Thyroid gland (tissue), 4 donors: Measurements from ENCODE around the gene NEU3. TPM values are rescaled to one million over a fixed set of nuclear protein-coding genes. Genes with fewer than 3 reads are reported as not detected.

Source experiments
- DNase-seq, 2 donors: peaks; one replicate each; pipeline ENCODE4 v3.0.0-alpha.2; 2019
- H3K27ac ChIP-seq, 3 donors: fragments of 200-600 bp; sonication (generic); 1 replicate in 2 of 3; 2 replicates in 1 of 3; pipeline ENCODE4 v1.5.1; 2016 to 2019; ENCODE audit warnings: mild to moderate bottlenecking in 1 of 3, moderate library complexity in 1 of 3
- H3K27me3 ChIP-seq: fragments of 200-600 bp; sonication (generic); one replicate; pipeline ENCODE4 v1.5.1; 2019
- H3K36me3 ChIP-seq, 2 donors: fragments of 200-600 bp; sonication (generic); one replicate each; pipeline ENCODE4 v1.5.1; 2016 to 2019
- H3K4me1 ChIP-seq, 2 donors: fragments of 200-600 bp; sonication (generic); one replicate each; pipeline ENCODE4 v1.5.1; 2017 to 2019
- H3K4me3 ChIP-seq, 3 donors: fragments of 200-600 bp; sonication (generic); replicated peaks in 1 of 3; 1 replicate in 2 of 3; 2 replicates in 1 of 3; pipeline ENCODE4 v1.5.1; 2016; ENCODE audit warnings: mild to moderate bottlenecking in 1 of 3
- H3K9me3 ChIP-seq: fragments of 200-600 bp; sonication (generic); one replicate; pipeline ENCODE4 v1.5.1; 2017
- POLR2A ChIP-seq, 2 donors: fragments of 450-650 bp; IDR thresholded peaks; one replicate each; pipeline ENCODE4 v1.6.1; 2017; ENCODE audit warnings: antibody characterized with exemption in 2 of 2, mild to moderate bottlenecking in 2 of 2, moderate library complexity in 1 of 2
- WGBS, 2 donors: methylation state at CpG; one replicate each; pipeline ENCODE4 v1.1.5; 2017; 5-methylcytosine and 5-hydroxymethylcytosine counted together
- intact Hi-C: fragments of 100-400 bp; cut with DNase I; formaldehyde crosslinking; loops from one replicate; pipeline ENCODE4 v1.15.1; 2023
- total RNA-seq, 4 donors: library from RNA; depleted of rRNA; stranded (reverse); fragments of >200 nt; gene quantifications; one replicate each; pipeline ENCODE4 v1.2.3, GENCODE V29; 2016
- TF ChIP-seq, protein P1 (sequence below), 6 experiments: fragments of 200-600 bp in 3 of 6; fragments of 450-650 bp in 3 of 6; sonication (generic) in 3 of 6; IDR thresholded peaks; one replicate each; pipeline ENCODE4 v1.5.1; 2016 to 2019; ENCODE audit warnings: antibody characterized with exemption in 6 of 6, mild to moderate bottlenecking in 2 of 6, inconsistent platforms in 1 of 6, moderate library complexity in 1 of 6

Gene NEU3, protein sequence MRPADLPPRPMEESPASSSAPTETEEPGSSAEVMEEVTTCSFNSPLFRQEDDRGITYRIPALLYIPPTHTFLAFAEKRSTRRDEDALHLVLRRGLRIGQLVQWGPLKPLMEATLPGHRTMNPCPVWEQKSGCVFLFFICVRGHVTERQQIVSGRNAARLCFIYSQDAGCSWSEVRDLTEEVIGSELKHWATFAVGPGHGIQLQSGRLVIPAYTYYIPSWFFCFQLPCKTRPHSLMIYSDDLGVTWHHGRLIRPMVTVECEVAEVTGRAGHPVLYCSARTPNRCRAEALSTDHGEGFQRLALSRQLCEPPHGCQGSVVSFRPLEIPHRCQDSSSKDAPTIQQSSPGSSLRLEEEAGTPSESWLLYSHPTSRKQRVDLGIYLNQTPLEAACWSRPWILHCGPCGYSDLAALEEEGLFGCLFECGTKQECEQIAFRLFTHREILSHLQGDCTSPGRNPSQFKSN
- total RNA-seq, result 10 to 100 TPM in 2 of 4 donors, 1 to 10 TPM in 2; 8.1 to 13.0 (median 9.2) TPM

DNA sequence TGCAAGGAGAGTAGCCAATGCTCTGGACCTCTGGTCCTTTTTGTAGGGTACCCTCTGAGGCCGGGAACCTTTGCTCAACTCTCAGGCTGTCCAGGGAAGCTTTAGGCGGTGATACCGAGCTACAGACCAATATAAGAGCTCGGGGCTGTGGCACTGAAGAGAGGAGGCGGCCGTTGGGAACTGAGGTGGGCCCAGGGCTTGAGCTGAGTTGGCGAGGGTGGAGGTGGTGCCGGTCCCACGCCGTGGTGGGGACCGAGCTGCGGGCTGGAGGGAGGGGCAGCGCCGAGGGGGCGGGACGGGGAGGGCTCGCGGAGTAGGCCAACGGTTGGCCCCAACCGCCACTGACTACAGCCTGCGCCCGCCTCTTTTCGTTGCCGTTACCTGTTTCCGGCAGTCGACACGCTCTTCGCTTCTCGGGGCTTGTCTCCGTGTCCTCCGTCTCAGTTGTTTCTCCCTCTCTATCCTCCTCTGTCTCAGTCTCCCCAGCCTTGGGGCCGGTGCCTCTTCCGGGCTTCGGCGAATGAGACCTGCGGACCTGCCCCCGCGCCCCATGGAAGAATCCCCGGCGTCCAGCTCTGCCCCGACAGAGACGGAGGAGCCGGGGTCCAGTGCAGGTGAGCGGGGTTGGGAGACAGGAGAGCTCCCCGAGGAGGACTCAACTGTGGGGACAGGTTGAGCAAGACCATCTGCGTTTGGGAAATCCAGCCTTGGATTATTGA lies at the start of gene NEU3:
Gene NEU3, plus strand, starts transcription at position 393 of the 719 bp plus-strand sequence. Its CDS starts 128 bp downstream, at position 521.
- no peaks in the 10 kb centered on the region for H3K36me3 ChIP-seq
- WGBS, 2 donors, result 0 to 1% methylated on average over 35 to 41 of the region's 46 CpGs
- peak within 1 kb of the TSS; percentile 64 to 91 (median 83) for H3K4me3 ChIP-seq
- peak within 1 kb of the TSS; percentile 5 to 66 (median 61) for H3K27ac ChIP-seq
- H3K27me3 ChIP-seq, result no peaks in the 10 kb centered on the region
- H3K9me3 ChIP-seq, result no peaks in the 10 kb centered on the region
- TF ChIP-seq, protein P1, sequence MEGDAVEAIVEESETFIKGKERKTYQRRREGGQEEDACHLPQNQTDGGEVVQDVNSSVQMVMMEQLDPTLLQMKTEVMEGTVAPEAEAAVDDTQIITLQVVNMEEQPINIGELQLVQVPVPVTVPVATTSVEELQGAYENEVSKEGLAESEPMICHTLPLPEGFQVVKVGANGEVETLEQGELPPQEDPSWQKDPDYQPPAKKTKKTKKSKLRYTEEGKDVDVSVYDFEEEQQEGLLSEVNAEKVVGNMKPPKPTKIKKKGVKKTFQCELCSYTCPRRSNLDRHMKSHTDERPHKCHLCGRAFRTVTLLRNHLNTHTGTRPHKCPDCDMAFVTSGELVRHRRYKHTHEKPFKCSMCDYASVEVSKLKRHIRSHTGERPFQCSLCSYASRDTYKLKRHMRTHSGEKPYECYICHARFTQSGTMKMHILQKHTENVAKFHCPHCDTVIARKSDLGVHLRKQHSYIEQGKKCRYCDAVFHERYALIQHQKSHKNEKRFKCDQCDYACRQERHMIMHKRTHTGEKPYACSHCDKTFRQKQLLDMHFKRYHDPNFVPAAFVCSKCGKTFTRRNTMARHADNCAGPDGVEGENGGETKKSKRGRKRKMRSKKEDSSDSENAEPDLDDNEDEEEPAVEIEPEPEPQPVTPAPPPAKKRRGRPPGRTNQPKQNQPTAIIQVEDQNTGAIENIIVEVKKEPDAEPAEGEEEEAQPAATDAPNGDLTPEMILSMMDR (IDR thresholded peaks at IDR 0.05), result no peak
- TF ChIP-seq POLR2A (IDR thresholded peaks at IDR 0.05), result peak in 1 of 2 donors; percentile 64
- peak; percentile 84 for DNase-seq
- H3K4me1 ChIP-seq, result peaks cover 0 to 9% of the 10 kb centered on the region in 2 donors
- intact Hi-C loops, result no loop called here

DNA sequence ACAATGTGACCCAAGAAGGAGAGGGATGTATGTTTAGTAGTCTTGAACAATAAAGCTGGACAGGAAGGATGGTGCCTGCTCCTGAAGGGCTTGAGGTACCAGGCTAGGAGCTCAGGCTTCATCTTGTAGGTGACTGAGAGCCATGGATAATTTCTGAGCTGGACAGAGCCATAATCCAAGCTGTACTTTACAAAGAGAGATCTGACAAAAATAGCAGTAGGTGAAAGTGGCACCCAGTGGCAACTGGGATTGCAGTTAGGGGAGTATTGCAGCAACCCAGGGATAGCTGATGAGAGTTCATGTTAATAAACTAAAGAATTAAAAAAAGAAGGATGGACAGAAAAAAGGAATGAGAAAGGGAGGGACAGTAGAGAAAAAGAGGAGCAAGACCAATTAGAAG lies 47.2 kb upstream of the NEU3 start:
- no peak overlapping the region for H3K27ac ChIP-seq
- TF ChIP-seq, protein P1 (IDR thresholded peaks at IDR 0.05), result no peak
- no peak for TF ChIP-seq POLR2A (IDR thresholded peaks at IDR 0.05)
- DNase-seq, result no peak
- no peaks in the 10 kb centered on the region for H3K4me1 ChIP-seq
- no peaks in the 10 kb centered on the region for H3K27me3 ChIP-seq
- H3K9me3 ChIP-seq, result no peaks in the 10 kb centered on the region
- peaks cover 0 to 4% of the 10 kb centered on the region in 2 donors for H3K36me3 ChIP-seq
- H3K4me3 ChIP-seq, result no peak overlapping the region
- intact Hi-C loops, result no loop called here

DNA sequence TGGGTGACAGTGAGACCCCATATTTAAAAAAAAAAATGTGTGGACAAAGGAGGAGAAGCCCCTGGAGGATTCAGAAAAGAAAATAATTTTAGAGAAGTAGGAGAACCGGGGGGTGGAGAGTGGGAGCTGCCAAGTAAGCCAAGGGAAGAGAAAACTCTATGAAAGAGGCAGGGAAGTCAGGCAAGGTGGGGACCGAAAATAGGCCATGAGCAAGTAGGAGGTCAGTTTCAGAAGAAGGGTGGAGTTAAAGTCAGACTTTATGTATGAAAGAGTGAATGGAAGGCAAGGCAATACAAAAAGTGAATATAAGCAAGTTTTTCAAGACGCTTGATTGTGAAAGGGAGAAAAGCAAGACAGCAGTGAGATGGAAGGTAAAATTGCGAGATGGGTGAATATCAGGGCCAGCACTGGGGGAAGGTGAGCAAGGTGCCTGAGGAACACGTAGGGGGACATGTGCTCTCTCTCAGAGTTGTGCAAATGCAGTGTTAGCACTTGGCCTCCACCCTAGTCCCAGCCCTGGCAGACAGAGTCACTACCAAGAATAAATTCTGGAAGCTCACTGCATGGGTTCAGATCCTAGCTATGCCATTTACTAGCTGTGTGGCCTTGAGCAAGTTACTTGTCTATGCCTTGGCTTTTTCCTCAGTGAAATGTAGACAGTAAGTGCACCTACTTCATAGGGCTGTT lies 46.5 kb upstream of the NEU3 start:
- TF ChIP-seq, protein P1 (IDR thresholded peaks at IDR 0.05), result no peak
- no peak for TF ChIP-seq POLR2A (IDR thresholded peaks at IDR 0.05)
- Histone ChIP-seq H3K27ac (no peak overlapping the region), H3K4me3 (no peak overlapping the region), H3K36me3 (no peaks in the 10 kb centered on the region), H3K4me1 (no peaks in the 10 kb centered on the region), H3K9me3 (no peaks in the 10 kb centered on the region), H3K27me3 (no peaks in the 10 kb centered on the region)
- intact Hi-C loops, result no loop called here
- WGBS, 2 donors, result 88 to 90% methylated on average over 5 of the region's 5 CpGs
- no peak for DNase-seq

DNA sequence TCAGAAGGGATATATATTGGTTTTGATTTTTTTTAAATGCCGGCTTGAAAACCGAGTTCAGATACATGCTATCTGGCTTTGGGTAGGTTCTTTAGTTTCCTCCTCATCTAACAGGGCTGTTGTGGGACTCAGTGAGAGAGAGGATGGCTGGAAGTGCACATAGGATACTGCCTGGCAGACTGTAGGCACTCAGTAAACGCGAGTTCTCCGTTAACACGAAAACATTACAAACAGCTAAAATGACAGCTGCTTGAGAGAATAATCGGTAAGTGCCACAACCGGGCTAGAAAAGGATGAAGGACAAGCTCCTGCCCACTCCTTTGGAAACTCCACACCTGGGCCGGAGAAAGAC lies 40.2 kb upstream of the NEU3 start:
- Histone ChIP-seq H3K4me3 (peak overlapping the region; percentile 42 to 68 (median 52)), H3K27ac (peak overlapping the region in 2 of 3 donors; percentile 63 to 78), H3K27me3 (no peaks in the 10 kb centered on the region), H3K4me1 (peaks cover 11 to 12% of the 10 kb centered on the region in 2 donors), H3K9me3 (no peaks in the 10 kb centered on the region), H3K36me3 (no peaks in the 10 kb centered on the region)
- intact Hi-C loops, result no loop called here
- no peak for DNase-seq
- no peak for TF ChIP-seq POLR2A (IDR thresholded peaks at IDR 0.05)
- TF ChIP-seq, protein P1 (IDR thresholded peaks at IDR 0.05), result no peak
- WGBS, 2 donors, result 0 to 2% methylated on average over 9 of the region's 9 CpGs
